Spinal cord (tissue), 10 donors: ENCODE data around the gene CNTN5. TPM values are rescaled to one million over a fixed set of nuclear protein-coding genes. Genes with fewer than 3 reads are reported as not detected.

ENCODE experiments used
- DNase-seq, 6 donors: peaks; one replicate each; pipeline versions ENCODE4 v3.0.0 to v3.0.0-alpha.2; 2013 to 2015; ENCODE audit warnings: low spot score in 6 of 6, low read depth in 4 of 6
- H3K27ac ChIP-seq: one replicate; pipeline ENCODE4 v1.5.1; 2013; ENCODE audit warnings: low read depth, low read length, control low read depth
- H3K27me3 ChIP-seq: one replicate; pipeline ENCODE4 v1.6.1; 2013; ENCODE audit warnings: low read length; ENCODE audit not compliant: control insufficient read depth, insufficient read depth
- H3K36me3 ChIP-seq: one replicate; pipeline ENCODE4 v1.6.1; 2013; ENCODE audit warnings: low read length; ENCODE audit not compliant: control insufficient read depth, insufficient read depth
- H3K4me1 ChIP-seq: one replicate; pipeline ENCODE4 v1.6.1; 2013; ENCODE audit warnings: low read length; ENCODE audit not compliant: control insufficient read depth, insufficient read depth
- H3K4me3 ChIP-seq: one replicate; pipeline ENCODE4 v1.5.1; 2013; ENCODE audit warnings: low read depth, low read length, control low read depth
- H3K9me3 ChIP-seq: one replicate; pipeline ENCODE4 v1.6.1; 2013; ENCODE audit warnings: low read length; ENCODE audit not compliant: control insufficient read depth, insufficient read depth
- WGBS: methylation state at CpG from one replicate; pipeline ENCODE4 v1.1.5; 2013; ENCODE audit warnings: missing lambda C conversion rate; ENCODE audit not compliant: insufficient coverage; 5-methylcytosine and 5-hydroxymethylcytosine counted together
- polyA plus RNA-seq, 2 donors: library from polyadenylated mRNA; unstranded; fragments of 120-200 nt; gene quantifications; one replicate each; pipeline ENCODE4 v1.2.1, GENCODE V29; 2013; ENCODE audit not compliant: insufficient read length in 2 of 2
- total RNA-seq, 2 donors: library from RNA; depleted of rRNA in 1 of 2; stranded (reverse); fragments of 120-200 nt in 1 of 2; fragments of >200 nt in 1 of 2; gene quantifications; one replicate each; pipeline versions ENCODE4 v1.2.3 to v1.2.4, GENCODE V29; 2013 to 2014
- donor health status: healthy.

CNTN5 gene
- total and polyA plus RNA-seq, 4 donors: 8.4 to 24.8 (median 12.0) TPM

GRCh38 chr11:99687320-99687719, 666.6 kb downstream of the CNTN5 start:
- Histone ChIP-seq H3K4me1 (no peaks in the 10 kb centered on the region), H3K36me3 (no peaks in the 10 kb centered on the region), H3K4me3 (no peak overlapping the region), H3K27ac (no peak overlapping the region), H3K27me3 (no peaks in the 10 kb centered on the region), H3K9me3 (no peaks in the 10 kb centered on the region)
- DNase-seq: peak in 1 of 6 donors; percentile 25

DNA sequence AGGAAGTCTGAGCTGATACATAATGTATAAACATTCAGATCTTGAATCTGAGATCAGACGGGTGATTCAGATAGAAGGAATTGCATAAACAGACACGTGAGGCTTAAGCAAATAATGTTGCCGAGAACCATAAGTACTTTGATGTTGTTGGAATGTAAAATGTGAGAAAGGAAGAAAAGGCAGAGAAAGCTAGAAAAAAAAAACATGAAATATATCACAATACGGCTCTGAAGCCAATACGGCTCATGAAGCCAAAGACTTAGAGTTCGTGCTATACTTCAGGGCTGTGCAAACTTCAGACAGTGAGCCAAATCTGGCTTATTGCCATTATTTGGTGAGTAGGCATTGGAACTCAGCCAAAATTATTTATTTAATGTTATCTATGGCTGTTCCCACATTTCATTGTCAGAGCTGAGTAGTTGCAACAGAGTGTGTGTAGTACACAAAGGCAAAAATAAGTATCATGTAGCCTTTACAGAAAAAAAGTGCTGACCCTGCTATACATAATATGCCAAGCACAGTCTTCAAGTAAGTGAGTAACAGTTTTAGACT, 673.3 kb downstream of the CNTN5 start:
- WGBS: 83% methylated on average over 1 of the region's 6 CpGs
- Histone ChIP-seq H3K27me3 (no peaks in the 10 kb centered on the region), H3K9me3 (no peaks in the 10 kb centered on the region), H3K36me3 (no peaks in the 10 kb centered on the region), H3K4me3 (no peak overlapping the region), H3K27ac (no peak overlapping the region), H3K4me1 (no peaks in the 10 kb centered on the region)
- no peak for DNase-seq

DNA sequence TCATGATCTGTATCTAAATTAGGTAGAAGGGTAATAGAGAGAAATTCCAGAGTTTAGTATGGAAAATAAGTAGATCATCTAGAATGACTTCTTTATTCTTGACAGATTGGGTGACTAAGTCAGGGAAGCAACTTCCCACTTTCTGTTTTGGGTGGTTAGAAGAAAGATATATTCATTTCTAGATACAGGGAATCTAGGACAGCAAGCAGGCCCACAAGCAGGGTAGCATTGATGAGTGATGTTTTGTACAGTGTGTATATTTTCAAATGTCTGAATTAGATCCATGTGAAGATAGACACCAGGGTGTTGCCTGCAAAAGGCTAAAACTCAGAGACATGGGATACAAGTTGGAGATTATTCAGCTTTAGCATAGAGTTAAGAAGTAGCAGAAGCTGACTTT, 674.4 kb downstream of the CNTN5 start:
- Histone ChIP-seq H3K4me1 (no peaks in the 10 kb centered on the region), H3K36me3 (no peaks in the 10 kb centered on the region), H3K4me3 (no peak overlapping the region), H3K9me3 (no peaks in the 10 kb centered on the region), H3K27me3 (no peaks in the 10 kb centered on the region), H3K27ac (no peak overlapping the region)
- no peak for DNase-seq

DNA sequence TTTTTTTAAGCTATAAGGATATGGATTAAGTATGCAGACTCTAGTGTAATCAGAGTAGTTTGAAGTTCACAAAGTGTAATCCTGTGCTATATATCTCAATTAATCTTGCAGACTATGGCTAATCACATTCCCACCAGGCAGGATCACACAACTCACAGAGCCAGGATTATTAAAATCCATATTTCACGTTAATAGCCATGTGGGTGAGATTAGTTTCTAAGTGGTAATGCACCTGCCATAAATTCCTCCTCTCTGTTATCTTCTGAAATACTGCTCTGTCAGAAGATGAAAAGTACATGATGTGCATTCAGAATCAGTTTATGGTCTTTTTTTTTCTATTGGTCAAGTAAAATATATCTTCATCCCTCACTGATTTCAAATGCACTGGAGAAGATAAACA, 686.1 kb downstream of the CNTN5 start:
- Histone ChIP-seq H3K4me3 (no peak overlapping the region), H3K27me3 (no peaks in the 10 kb centered on the region), H3K36me3 (no peaks in the 10 kb centered on the region), H3K9me3 (no peaks in the 10 kb centered on the region), H3K4me1 (no peaks in the 10 kb centered on the region), H3K27ac (no peak overlapping the region)
- peak in 3 of 6 donors; percentile 4 to 82 (median 14) for DNase-seq
- no CpG with 5 or more reads among the region's 1 CpG for WGBS

DNA sequence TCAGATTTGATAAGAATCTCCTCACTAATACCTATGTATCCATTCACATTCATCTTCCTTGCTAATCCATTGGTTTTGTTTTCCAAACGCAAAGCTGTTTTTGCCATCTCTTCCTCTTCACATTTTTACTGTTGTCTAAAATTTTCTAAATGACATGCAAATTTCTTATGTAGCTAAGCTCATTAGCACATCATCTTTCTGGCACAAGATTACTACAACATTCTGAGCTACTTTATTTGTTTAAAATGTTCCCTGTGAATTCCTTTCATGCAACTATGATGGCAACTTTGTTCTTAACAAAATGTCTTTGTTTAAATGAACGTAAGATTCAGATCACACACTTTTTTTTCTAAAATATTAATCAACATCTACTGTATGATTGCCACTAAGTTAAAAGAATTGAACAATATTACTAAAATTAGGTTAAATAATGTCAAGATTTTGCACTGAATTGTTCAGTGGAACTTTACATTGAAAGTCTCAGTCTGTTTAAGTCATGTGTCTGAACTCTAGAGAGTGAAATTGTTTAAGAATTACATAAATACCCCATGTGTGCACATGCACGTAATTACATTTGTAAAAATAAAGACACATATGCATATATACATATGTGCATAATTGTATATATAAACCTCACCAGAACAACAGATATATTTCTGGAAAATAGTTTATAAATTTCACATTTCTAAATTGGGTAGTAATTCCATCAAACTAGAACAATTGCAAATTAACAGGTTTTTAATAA, 688.4 kb downstream of the CNTN5 start:
- H3K4me3 ChIP-seq: no peak overlapping the region
- no peaks in the 10 kb centered on the region for H3K27me3 ChIP-seq
- DNase-seq: peak in 1 of 6 donors; percentile 13
- WGBS: 75% methylated on average over 1 of the region's 3 CpGs
- H3K36me3 ChIP-seq: no peaks in the 10 kb centered on the region
- H3K27ac ChIP-seq: no peak overlapping the region
- H3K4me1 ChIP-seq: no peaks in the 10 kb centered on the region
- no peaks in the 10 kb centered on the region for H3K9me3 ChIP-seq

GRCh38 chr11:99716302-99716701, 695.6 kb downstream of the CNTN5 start:
- Histone ChIP-seq H3K9me3 (no peaks in the 10 kb centered on the region), H3K27ac (no peak overlapping the region), H3K36me3 (no peaks in the 10 kb centered on the region), H3K27me3 (no peaks in the 10 kb centered on the region), H3K4me3 (no peak overlapping the region), H3K4me1 (no peaks in the 10 kb centered on the region)
- no peak for DNase-seq
- 67% methylated on average over 3 of the region's 3 CpGs for WGBS

DNA sequence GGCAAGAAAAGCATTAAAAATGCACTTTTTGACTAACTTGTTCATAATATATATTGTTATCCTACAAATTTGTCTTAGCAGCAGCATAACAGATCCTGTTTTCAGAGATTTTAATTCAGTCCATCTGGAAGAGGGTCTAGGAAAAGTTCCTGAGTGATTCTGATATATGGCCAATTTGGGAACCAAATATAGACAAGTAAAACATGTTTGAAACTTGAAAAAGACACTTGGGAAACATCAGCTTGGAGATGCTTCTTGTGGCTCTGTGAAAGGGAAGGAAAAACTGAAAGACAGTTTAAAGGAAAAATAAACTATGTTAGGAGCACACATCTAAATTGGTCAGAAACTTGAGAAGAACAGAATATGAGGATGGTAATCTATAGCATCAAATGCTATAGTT, 697.5 kb downstream of the CNTN5 start:
- no peaks in the 10 kb centered on the region for H3K36me3 ChIP-seq
- H3K4me1 ChIP-seq: no peaks in the 10 kb centered on the region
- H3K27me3 ChIP-seq: no peaks in the 10 kb centered on the region
- no peak overlapping the region for H3K27ac ChIP-seq
- DNase-seq: peak in 1 of 6 donors; percentile 78
- no peak overlapping the region for H3K4me3 ChIP-seq
- H3K9me3 ChIP-seq: no peaks in the 10 kb centered on the region

- DNase-seq: peak; percentile 13 to 90 (median 41)
- H3K27me3 ChIP-seq: no peaks in the 10 kb centered on the region
- no peaks in the 10 kb centered on the region for H3K36me3 ChIP-seq
- WGBS: no CpG with 5 or more reads among the region's 4 CpGs
- no peak overlapping the region for H3K4me3 ChIP-seq
- H3K4me1 ChIP-seq: no peaks in the 10 kb centered on the region
- no peaks in the 10 kb centered on the region for H3K9me3 ChIP-seq
- H3K27ac ChIP-seq: no peak overlapping the region
Measured at GRCh38 chr11:99739464-99740089, 718.8 kb downstream of the CNTN5 start.

GRCh38 chr11:99742501-99742900, 721.8 kb downstream of the CNTN5 start:
- no CpG with 5 or more reads among the region's 2 CpGs for WGBS

DNA sequence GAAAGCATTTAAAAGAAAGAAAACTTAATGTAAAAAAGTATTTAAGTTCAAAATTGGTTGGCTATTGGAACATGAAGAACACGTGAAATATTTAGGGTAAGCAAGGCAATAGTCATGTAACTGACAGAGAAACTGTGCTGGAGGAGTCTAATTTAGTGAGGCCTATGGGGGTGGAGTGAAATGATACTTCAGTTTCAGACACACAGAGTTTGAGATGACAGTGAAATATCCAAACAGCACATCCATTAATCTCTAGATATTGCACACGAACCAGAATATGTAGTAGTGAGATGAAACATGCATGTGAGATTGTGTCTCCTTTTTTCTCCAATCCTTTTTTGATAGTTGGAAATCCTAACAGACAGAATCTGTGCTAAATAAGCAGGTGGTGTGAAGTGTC, 739.0 kb downstream of the CNTN5 start:
- 71% methylated on average over 1 of the region's 2 CpGs for WGBS
- no peak overlapping the region for H3K4me3 ChIP-seq
- H3K9me3 ChIP-seq: no peaks in the 10 kb centered on the region
- DNase-seq: no peak
- no peaks in the 10 kb centered on the region for H3K4me1 ChIP-seq
- H3K27me3 ChIP-seq: no peaks in the 10 kb centered on the region
- no peaks in the 10 kb centered on the region for H3K36me3 ChIP-seq
- no peak overlapping the region for H3K27ac ChIP-seq

More at GRCh38 chr11:99742501-99742900, 721.8 kb downstream of the CNTN5 start:
- H3K36me3 ChIP-seq: no peaks in the 10 kb centered on the region
- H3K27me3 ChIP-seq: no peaks in the 10 kb centered on the region
- H3K4me3 ChIP-seq: no peak overlapping the region
- no peaks in the 10 kb centered on the region for H3K4me1 ChIP-seq
- no peak overlapping the region for H3K27ac ChIP-seq
- no peaks in the 10 kb centered on the region for H3K9me3 ChIP-seq
- DNase-seq: peak in 1 of 6 donors; percentile 12
